GM20000 (cell line): ENCODE results near the gene ARID5A.
"Not testable (repeated sequence)": the region's sequence is repeated elsewhere in the genome, so short reads cannot be mapped to it uniquely, and the experiment has no call there.

Experiments
- DNase-seq: peaks from one replicate; pipeline ENCODE4 v3.0.0; 2012; ENCODE audit warnings: low spot score
- CTCF ChIP-seq: IDR thresholded peaks from 2 replicates; pipeline ENCODE4 v1.5.1; 2012; ENCODE audit warnings: mild to moderate bottlenecking, control low read depth; ENCODE audit errors: extremely low read depth, missing control alignments

ARID5A gene

GRCh38 chr2:96498021-96498431 is 38.5 kb upstream of the ARID5A start:
- TF ChIP-seq CTCF: no peak
- DNase-seq: no peak

GRCh38 chr2:96498611-96499010 is 37.9 kb upstream of the ARID5A start:
- not testable (repeated sequence) for DNase-seq

- no peak for DNase-seq
- no peak for TF ChIP-seq CTCF
Observed at GRCh38 chr2:96499061-96499960, 37.2 kb upstream of the ARID5A start.

GRCh38 chr2:96500385-96501066 is 36.0 kb upstream of the ARID5A start:
- TF ChIP-seq CTCF: no peak
- DNase-seq: no peak

- no peak for TF ChIP-seq CTCF
- DNase-seq: peak; percentile 66
Observed at GRCh38 chr2:96501471-96501874, 35.1 kb upstream of the ARID5A start.

- no peak for TF ChIP-seq CTCF
- DNase-seq: no peak
Observed at GRCh38 chr2:96501886-96502810, 34.4 kb upstream of the ARID5A start.

GRCh38 chr2:96502891-96503636 is 33.5 kb upstream of the ARID5A start:
- no peak for DNase-seq
- TF ChIP-seq CTCF: no peak
